ENCODE results near the gene NRXN3.

DNA sequence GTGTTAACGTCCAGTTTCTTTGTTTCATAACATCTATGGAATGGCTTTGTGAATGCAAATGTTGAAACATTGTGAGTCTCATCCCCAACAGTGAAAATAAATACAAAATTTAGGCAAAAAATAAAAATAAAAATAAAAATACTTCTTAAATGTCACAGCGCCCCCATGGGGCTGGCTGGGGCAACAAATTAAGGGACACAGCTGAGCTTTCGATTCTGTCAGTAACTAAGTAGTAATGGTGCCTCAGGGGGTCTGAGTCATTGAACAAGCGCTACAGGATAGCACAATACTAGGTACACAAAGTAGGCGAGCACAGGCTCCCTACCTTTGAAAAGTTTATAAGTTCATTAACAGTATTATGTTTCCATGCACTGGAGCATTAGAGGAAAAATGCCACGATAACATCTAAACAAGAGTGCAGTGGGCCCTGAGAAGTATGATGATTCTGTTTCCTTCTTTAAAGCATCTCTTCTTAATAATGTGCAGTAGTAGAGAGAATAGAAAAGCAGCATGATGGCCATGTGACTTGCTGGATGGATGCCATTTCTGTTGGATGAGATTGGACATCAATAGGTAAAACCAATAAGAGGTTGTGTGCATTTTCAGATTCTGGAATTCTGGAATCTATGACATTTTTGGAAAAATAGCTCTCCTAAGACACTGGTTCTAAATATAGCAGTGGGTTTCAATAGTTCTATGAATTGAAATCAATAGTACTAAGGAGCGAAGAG is 1374.0 kb downstream of the NRXN3 start:
- TF ChIP-seq, protein P1, sequence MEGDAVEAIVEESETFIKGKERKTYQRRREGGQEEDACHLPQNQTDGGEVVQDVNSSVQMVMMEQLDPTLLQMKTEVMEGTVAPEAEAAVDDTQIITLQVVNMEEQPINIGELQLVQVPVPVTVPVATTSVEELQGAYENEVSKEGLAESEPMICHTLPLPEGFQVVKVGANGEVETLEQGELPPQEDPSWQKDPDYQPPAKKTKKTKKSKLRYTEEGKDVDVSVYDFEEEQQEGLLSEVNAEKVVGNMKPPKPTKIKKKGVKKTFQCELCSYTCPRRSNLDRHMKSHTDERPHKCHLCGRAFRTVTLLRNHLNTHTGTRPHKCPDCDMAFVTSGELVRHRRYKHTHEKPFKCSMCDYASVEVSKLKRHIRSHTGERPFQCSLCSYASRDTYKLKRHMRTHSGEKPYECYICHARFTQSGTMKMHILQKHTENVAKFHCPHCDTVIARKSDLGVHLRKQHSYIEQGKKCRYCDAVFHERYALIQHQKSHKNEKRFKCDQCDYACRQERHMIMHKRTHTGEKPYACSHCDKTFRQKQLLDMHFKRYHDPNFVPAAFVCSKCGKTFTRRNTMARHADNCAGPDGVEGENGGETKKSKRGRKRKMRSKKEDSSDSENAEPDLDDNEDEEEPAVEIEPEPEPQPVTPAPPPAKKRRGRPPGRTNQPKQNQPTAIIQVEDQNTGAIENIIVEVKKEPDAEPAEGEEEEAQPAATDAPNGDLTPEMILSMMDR (conservative IDR thresholded peaks at IDR 0.05): peak; percentile 62
- no peak for TF ChIP-seq EZH2 (IDR thresholded peaks at IDR 0.05; ENCODE audit: low read depth)

Data from PC-9 (cell line).